ENCODE results near the gene STXBP6. TPM values are rescaled to one million over a fixed set of nuclear protein-coding genes. Genes with fewer than 3 reads are reported as not detected.
"Not testable (repeated sequence)": the region's sequence is repeated elsewhere in the genome, so short reads cannot be mapped to it uniquely, and the experiment has no call there.

STXBP6 gene
- total RNA-seq, 1 donor from 2014 or later: 6.8 TPM

- no peak overlapping the region for H3K27ac Mint-ChIP-seq (ENCODE audit: unreplicated experiment)
- H3K9me3 Mint-ChIP-seq: no peaks in the 10 kb centered on the region
- DNase-seq (ENCODE audit: low read depth, low spot score): no peak
- peaks cover 1% of the 10 kb centered on the region for H3K4me1 Mint-ChIP-seq
- peaks cover 2% of the 10 kb centered on the region for H3K27me3 Mint-ChIP-seq (ENCODE audit: low read depth)
- no peak overlapping the region for H3K4me3 Mint-ChIP-seq
- no peaks in the 10 kb centered on the region for H3K36me3 Mint-ChIP-seq (ENCODE audit: low read depth)
- TF ChIP-seq CTCF (conservative IDR thresholded peaks at IDR 0.05): no peak
Observed at GRCh38 chr14:24803933-24804494, 245.9 kb downstream of the STXBP6 start.

- H3K4me1 Mint-ChIP-seq; H3K27me3 Mint-ChIP-seq (ENCODE audit: low read depth); H3K36me3 Mint-ChIP-seq (ENCODE audit: low read depth); H3K4me3 Mint-ChIP-seq; DNase-seq (ENCODE audit: low read depth, low spot score); H3K9me3 Mint-ChIP-seq; H3K27ac Mint-ChIP-seq (ENCODE audit: unreplicated experiment): not testable (repeated sequence)
Observed at GRCh38 chr14:24803426-24803825, 246.5 kb downstream of the STXBP6 start.

GRCh38 chr14:24802236-24802635 is 247.7 kb downstream of the STXBP6 start:
- no peak for TF ChIP-seq CTCF (conservative IDR thresholded peaks at IDR 0.05)
- Mint-ChIP-seq H3K27ac (ENCODE audit: unreplicated experiment) (no peak overlapping the region), H3K9me3 (no peaks in the 10 kb centered on the region), H3K4me1 (peaks cover 4% of the 10 kb centered on the region), H3K27me3 (ENCODE audit: low read depth) (no peaks in the 10 kb centered on the region), H3K4me3 (no peak overlapping the region), H3K36me3 (ENCODE audit: low read depth) (no peaks in the 10 kb centered on the region)
- DNase-seq (ENCODE audit: low read depth, low spot score): no peak

GRCh38 chr14:24801024-24801423 is 248.9 kb downstream of the STXBP6 start:
- no peak for DNase-seq (ENCODE audit: low read depth, low spot score)
- Mint-ChIP-seq H3K4me3 (no peak overlapping the region), H3K9me3 (no peaks in the 10 kb centered on the region), H3K27me3 (ENCODE audit: low read depth) (no peaks in the 10 kb centered on the region), H3K4me1 (peaks cover 4% of the 10 kb centered on the region), H3K27ac (ENCODE audit: unreplicated experiment) (no peak overlapping the region), H3K36me3 (ENCODE audit: low read depth) (no peaks in the 10 kb centered on the region)
- no peak for TF ChIP-seq CTCF (conservative IDR thresholded peaks at IDR 0.05)

- no peak for TF ChIP-seq CTCF (conservative IDR thresholded peaks at IDR 0.05)
- H3K4me3 Mint-ChIP-seq: no peak overlapping the region
Observed at GRCh38 chr14:24798911-24799462, 251.0 kb downstream of the STXBP6 start.

GRCh38 chr14:24795406-24795805 is 254.5 kb downstream of the STXBP6 start:
- Mint-ChIP-seq H3K9me3 (peaks cover 2% of the 10 kb centered on the region), H3K4me3 (no peak overlapping the region), H3K4me1 (peaks cover 4% of the 10 kb centered on the region), H3K27ac (ENCODE audit: unreplicated experiment) (no peak overlapping the region), H3K27me3 (ENCODE audit: low read depth) (peaks cover 4% of the 10 kb centered on the region), H3K36me3 (ENCODE audit: low read depth) (no peaks in the 10 kb centered on the region)
- no peak for TF ChIP-seq CTCF (conservative IDR thresholded peaks at IDR 0.05)
- no peak for DNase-seq (ENCODE audit: low read depth, low spot score)

More at GRCh38 chr14:24798911-24799462, 251.0 kb downstream of the STXBP6 start:
- H3K27me3 Mint-ChIP-seq (ENCODE audit: low read depth): no peaks in the 10 kb centered on the region
- DNase-seq (ENCODE audit: low read depth, low spot score): no peak
- H3K36me3 Mint-ChIP-seq (ENCODE audit: low read depth): no peaks in the 10 kb centered on the region
- no peak overlapping the region for H3K27ac Mint-ChIP-seq (ENCODE audit: unreplicated experiment)
- no peaks in the 10 kb centered on the region for H3K9me3 Mint-ChIP-seq
- H3K4me1 Mint-ChIP-seq: peaks cover 4% of the 10 kb centered on the region
